Endothelial cell of umbilical vein (primary cell): Measurements from ENCODE around the gene RFPL1. TPM values are rescaled to one million over a fixed set of nuclear protein-coding genes. Genes with fewer than 3 reads are reported as not detected.

Source experiments
- BruUV-seq: library from RNA; stranded (reverse); fragments of 400-500 nt; replicated peaks from 2 replicates; lab custom pipeline; 2021; lab: Mats Ljungman, UMichigan
- CTCF ChIA-PET: fragments of 300-600, 350-600 bp; sonication (Branson Sonifier 250); formaldehyde crosslinking; loops from one replicate; lab custom pipeline; 2021; ENCODE audit warnings: antibody characterized with exemption, inconsistent platforms; lab: Charles Lee
- POLR2A ChIA-PET: fragments of 300-600, 350-600 bp; sonication (Branson Sonifier 250); formaldehyde crosslinking; loops from one replicate; lab custom pipeline; 2021; ENCODE audit warnings: antibody characterized with exemption, inconsistent platforms; lab: Charles Lee
- DNase-seq: peaks from one replicate; pipeline ENCODE4 v3.0.0-alpha.2; 2011; ENCODE audit warnings: low read depth, low spot score
- FAIRE-seq: peaks from 2 replicates; lab custom pipeline; 2011; peaks lifted over from hg19 to GRCh38; lab: Jason Lieb, UNC
- H2AFZ ChIP-seq: 2 replicates; pipeline ENCODE4 v1.6.0; 2012; ENCODE audit warnings: low read depth, low read length, control low read depth, inconsistent platforms
- H3K27ac ChIP-seq: 2 replicates; pipeline ENCODE4 v1.5.1; 2011; ENCODE audit warnings: low read depth, mild to moderate bottlenecking, control low read depth, low read length, moderate library complexity; ENCODE audit not compliant: insufficient read depth
- H3K27me3 ChIP-seq, 2 experiments: 2 replicates each; pipeline versions ENCODE4 v1.6.0 to v1.6.1; 2011; ENCODE audit warnings: low read length in 2 of 2, mixed read lengths in 1 of 2; ENCODE audit not compliant: control insufficient read depth in 2 of 2, insufficient read depth in 2 of 2
- H3K36me3 ChIP-seq, 2 experiments: 2 replicates in 1 of 2; 3 replicates in 1 of 2; pipeline ENCODE4 v1.5.1; 2011; ENCODE audit warnings: low read length in 2 of 2, mild to moderate bottlenecking in 1 of 2, moderate library complexity in 1 of 2; ENCODE audit not compliant: control insufficient read depth in 2 of 2, insufficient read depth in 2 of 2; ENCODE audit errors: extremely low read depth in 1 of 2
- H3K4me1 ChIP-seq: 3 replicates; pipeline ENCODE4 v1.5.1; 2011; ENCODE audit warnings: mild to moderate bottlenecking, low read length; ENCODE audit not compliant: control insufficient read depth, insufficient read depth; ENCODE audit errors: extremely low read depth
- H3K4me2 ChIP-seq: 2 replicates; pipeline ENCODE4 v1.6.1; 2011; ENCODE audit warnings: low read length, control low read depth, mixed read lengths; ENCODE audit not compliant: insufficient read depth
- H3K4me3 ChIP-seq, 3 experiments: fragments of 200-600 bp in 1 of 3; sonication (generic), shearing (Covaris generic) in 1 of 3; replicated peaks in 1 of 3; 2 replicates each; pipeline ENCODE4 v1.5.1; 2011 to 2016; ENCODE audit warnings: control low read depth in 3 of 3, low read length in 3 of 3, mild to moderate bottlenecking in 2 of 3, inconsistent platforms in 1 of 3, low read depth in 1 of 3, moderate library complexity in 1 of 3; ENCODE audit not compliant: insufficient read depth in 1 of 3
- H3K79me2 ChIP-seq: 2 replicates; pipeline ENCODE4 v1.6.0; 2012; ENCODE audit warnings: low read length, inconsistent platforms; ENCODE audit not compliant: control insufficient read depth, insufficient read depth
- H3K9ac ChIP-seq: replicated peaks from 2 replicates; pipeline ENCODE3; 2011; ENCODE audit warnings: low read length, control low read depth; ENCODE audit not compliant: insufficient read depth; ENCODE audit errors: extremely low read depth
- H3K9me1 ChIP-seq: replicated peaks from 3 replicates; pipeline ENCODE4 v1.6.0; 2011; ENCODE audit warnings: mild to moderate bottlenecking, low read length; ENCODE audit not compliant: control insufficient read depth, insufficient read depth; ENCODE audit errors: extremely low read depth
- H3K9me3 ChIP-seq: replicated peaks from 2 replicates; pipeline ENCODE4 v1.5.1; 2012; ENCODE audit warnings: low read length, inconsistent platforms; ENCODE audit not compliant: control insufficient read depth, insufficient read depth
- H4K20me1 ChIP-seq: replicated peaks from 2 replicates; pipeline ENCODE3; 2011; ENCODE audit warnings: mild to moderate bottlenecking, low read length; ENCODE audit not compliant: control insufficient read depth, insufficient read depth; ENCODE audit errors: extremely low read depth
- CTCF ChIP-seq, 2 donors: IDR thresholded peaks; 1 replicate in 1 of 2; 2 replicates in 1 of 2; pipeline ENCODE4 v1.5.1; 2011; ENCODE audit warnings: low read length in 2 of 2, mild to moderate bottlenecking in 2 of 2, moderate library complexity in 2 of 2, control low read depth in 1 of 2, inconsistent platforms in 1 of 2, low read depth in 1 of 2; ENCODE audit not compliant: insufficient read depth in 1 of 2; ENCODE audit errors: extremely low read depth in 1 of 2
- EZH2 ChIP-seq: IDR thresholded peaks from 2 replicates; pipeline ENCODE4 v1.6.1; 2012; ENCODE audit warnings: borderline replicate concordance, low read depth, mild to moderate bottlenecking, moderate library complexity, low read length, inconsistent platforms; ENCODE audit not compliant: severe bottlenecking
- FOS ChIP-seq: IDR thresholded peaks from 2 replicates; pipeline ENCODE4 v1.6.1; 2011; ENCODE audit warnings: mild to moderate bottlenecking, low read length, moderate library complexity, borderline replicate concordance; ENCODE audit not compliant: insufficient read depth
- GATA2 ChIP-seq: IDR thresholded peaks from 2 replicates; pipeline ENCODE4 v1.7.0; 2011; ENCODE audit warnings: low read depth, mild to moderate bottlenecking, moderate library complexity, mixed read lengths, low read length; ENCODE audit not compliant: insufficient read length, insufficient read depth
- JUN ChIP-seq: IDR thresholded peaks from 2 replicates; pipeline ENCODE4 v1.6.1; 2011; ENCODE audit warnings: borderline replicate concordance, low read depth; ENCODE audit not compliant: insufficient read length, insufficient read depth
- MAX ChIP-seq: IDR thresholded peaks from 2 replicates; pipeline ENCODE4 v1.6.1; 2011; ENCODE audit not compliant: insufficient read depth, insufficient read length
- MYC ChIP-seq: IDR thresholded peaks from one replicate; pipeline ENCODE4 v1.6.1; 2011; ENCODE audit warnings: mild to moderate bottlenecking, low read depth, low read length
- POLR2A ChIP-seq: IDR thresholded peaks from 2 replicates; pipeline ENCODE4 v1.6.1; 2012; ENCODE audit warnings: low read depth, mild to moderate bottlenecking, control low read depth, low read length
- POLR2AphosphoS5 ChIP-seq: IDR thresholded peaks from 2 replicates; pipeline ENCODE4 v1.6.1; 2012; ENCODE audit warnings: low read depth, mild to moderate bottlenecking, control low read depth, low read length, moderate library complexity; ENCODE audit not compliant: insufficient read depth
- dilution Hi-C: fragments of 300-500 bp; cut with MboI; formaldehyde crosslinking; loops from one replicate; pipeline ENCODE4 v1.15.0; 2019; ENCODE audit warnings: low sequenced_read_pairs; ENCODE audit not compliant: extremely low pct_ligation_motif_present
- intact Hi-C: fragments of 100-400 bp; cut with micrococcal nuclease; formaldehyde crosslinking; loops from one replicate; pipeline ENCODE4 v1.10.0; 2022
- polyA plus RNA-seq, 4 experiments: library from polyadenylated mRNA; depleted of rRNA in 3 of 4; stranded (reverse) in 3 of 4; unstranded in 1 of 4; fragments of >200 nt; gene quantifications; 2 replicates each; pipeline versions ENCODE4 v1.2.1 to v1.2.3, GENCODE V29; 2011 to 2012; ENCODE audit warnings: missing spikeins in 1 of 4
- total RNA-seq: library from RNA; stranded (reverse); gene quantifications from 2 replicates; pipeline ENCODE4 v1.2.3, GENCODE V29; 2021

The RFPL1 gene
- total and polyA plus RNA-seq, 2 donors (not counting 3 experiments of a cell fraction or from before 2014, with no cell fraction given), result not detected

- no TSS peak for BruUV-seq
- Histone ChIP-seq H3K79me2 (no peaks in the 10 kb centered on the region), H3K9me3 (no peaks in the 10 kb centered on the region), H3K9me1 (no peaks in the 10 kb centered on the region), H3K9ac (no peak overlapping the region), H3K4me1 (no peaks in the 10 kb centered on the region), H3K4me3 (no peak overlapping the region), H2AFZ (no peak overlapping the region), H4K20me1 (no peaks in the 10 kb centered on the region), H3K36me3 (no peaks in the 10 kb centered on the region), H3K27ac (no peak overlapping the region), H3K27me3 (peaks cover 12 to 20% of the 10 kb centered on the region in 2 experiments), H3K4me2 (no peak overlapping the region)
- FAIRE-seq (no peak), DNase-seq (no peak)
- intact Hi-C loops, result no loop called here
- POLR2A ChIA-PET, result interaction anchor here (0.5 kb wide), 1 partner anchor 17 kb away, joined by 3 read pairs; no protein-coding TSS in a partner anchor
- dilution Hi-C loops, result no loop called here
- CTCF ChIA-PET, result no interaction called here
- no peak for TF ChIP-seq GATA2
- no peak for TF ChIP-seq CTCF (IDR thresholded peaks at IDR 0.05; ENCODE audit: extremely low read depth in 1 of 2, insufficient read depth in 1 of 2, low read depth in 1 of 2, low read length in 2 of 2)
These were observed 2.9 kb upstream of the RFPL1 start for GRCh38 chr22:29435236-29436136.

- ChIA-PET POLR2A (no interaction called here), CTCF (interaction anchor here (0.6 to 1.5 kb wide), 2 partner anchors 29 to 60 kb away, joined by 3 read pairs; no protein-coding TSS in a partner anchor)
- Histone ChIP-seq H3K27ac (no peak overlapping the region), H3K9me3 (no peaks in the 10 kb centered on the region), H3K36me3 (no peaks in the 10 kb centered on the region), H3K9ac (no peak overlapping the region), H3K27me3 (no peaks in the 10 kb centered on the region), H3K4me2 (no peak overlapping the region), H2AFZ (no peak overlapping the region), H3K4me3 (no peak overlapping the region), H3K9me1 (no peaks in the 10 kb centered on the region), H3K79me2 (no peaks in the 10 kb centered on the region), H3K4me1 (no peaks in the 10 kb centered on the region), H4K20me1 (no peaks in the 10 kb centered on the region)
- no peak for DNase-seq
- TF ChIP-seq MAX, result no peak
- TF ChIP-seq FOS, result no peak
- TF ChIP-seq MYC, result no peak
- no peak for TF ChIP-seq JUN
- TF ChIP-seq EZH2, result no peak
- TF ChIP-seq POLR2A, result no peak
- TF ChIP-seq CTCF (IDR thresholded peaks at IDR 0.05; ENCODE audit: extremely low read depth in 1 of 2, insufficient read depth in 1 of 2, low read depth in 1 of 2, low read length in 2 of 2), result no peak
- no peak for TF ChIP-seq GATA2
- TF ChIP-seq POLR2AphosphoS5, result no peak
- dilution Hi-C loops, result no loop called here
- intact Hi-C loops, result no loop called here
- no TSS peak for BruUV-seq
- no peak for FAIRE-seq
These were observed 4.6 kb downstream of the RFPL1 start for GRCh38 chr22:29442976-29443375.
